Common myeloid progenitor, CD34-positive (primary cell): Measurements from ENCODE around the gene ADAMTS7. TPM values are rescaled to one million over a fixed set of nuclear protein-coding genes. Genes with fewer than 3 reads are reported as not detected.

ENCODE experiments used
- CTCF ChIA-PET: fragments of 350-600 bp; sonication (Branson Sonifier 250); formaldehyde crosslinking; loops from one replicate; lab custom pipeline; 2021; ENCODE audit warnings: antibody characterized with exemption; lab: Charles Lee
- POLR2A ChIA-PET: fragments of 350-600 bp; sonication (Branson Sonifier 250); formaldehyde crosslinking; loops from one replicate; lab custom pipeline; 2021; ENCODE audit warnings: antibody characterized with exemption; lab: Charles Lee
- DNase-seq, 3 donors: peaks; one replicate each; pipeline versions ENCODE4 v3.0.0 to v3.0.0-alpha.2; 2013
- H3K27ac ChIP-seq, 2 experiments: 1 replicate in 1 of 2; 2 replicates in 1 of 2; pipeline ENCODE4 v1.7.0; 2013; ENCODE audit warnings: inconsistent platforms in 2 of 2, low read length in 2 of 2, mild to moderate bottlenecking in 2 of 2, low read depth in 1 of 2, moderate library complexity in 1 of 2; ENCODE audit not compliant: severe bottlenecking in 2 of 2, insufficient read depth in 1 of 2, poor library complexity in 1 of 2
- H3K27me3 ChIP-seq, 5 experiments: replicated peaks in 2 of 5; 1 replicate in 3 of 5; 2 replicates in 2 of 5; pipeline versions ENCODE4 v1.6.1 to v1.7.0; 2013; ENCODE audit warnings: low read length in 4 of 5, mild to moderate bottlenecking in 2 of 5, moderate library complexity in 2 of 5, inconsistent platforms in 1 of 5; ENCODE audit not compliant: insufficient read depth in 5 of 5, control insufficient read depth in 4 of 5
- H3K36me3 ChIP-seq, 4 experiments: 1 replicate in 2 of 4; 2 replicates in 2 of 4; pipeline versions ENCODE4 v1.6.1 to v1.7.0; 2013; ENCODE audit warnings: low read length in 3 of 4, control low read depth in 1 of 4, mild to moderate bottlenecking in 1 of 4; ENCODE audit not compliant: control insufficient read depth in 4 of 4, insufficient read depth in 4 of 4
- H3K4me1 ChIP-seq, 4 experiments: 1 replicate in 3 of 4; 2 replicates in 1 of 4; pipeline versions ENCODE4 v1.6.1 to v1.7.1; 2013; ENCODE audit warnings: low read length in 3 of 4, mild to moderate bottlenecking in 3 of 4, control low read depth in 1 of 4, inconsistent platforms in 1 of 4, moderate library complexity in 1 of 4; ENCODE audit not compliant: control insufficient read depth in 4 of 4, insufficient read depth in 4 of 4; ENCODE audit errors: control extremely low read depth in 1 of 4
- H3K4me3 ChIP-seq, 7 experiments: 1 replicate in 4 of 7; 2 replicates in 3 of 7; pipeline versions ENCODE4 v1.5.1 to v1.7.0; 2013; ENCODE audit warnings: mild to moderate bottlenecking in 7 of 7, low read length in 6 of 7, moderate library complexity in 6 of 7, inconsistent platforms in 2 of 7, low read depth in 2 of 7, control low read depth in 1 of 7; ENCODE audit not compliant: insufficient read depth in 4 of 7, control insufficient read depth in 1 of 7; ENCODE audit errors: extremely low read depth in 1 of 7
- H3K9me3 ChIP-seq, 5 experiments: 1 replicate in 4 of 5; 2 replicates in 1 of 5; pipeline versions ENCODE4 v1.6.1 to v1.7.1; 2013; ENCODE audit warnings: low read length in 4 of 5, mild to moderate bottlenecking in 2 of 5, inconsistent platforms in 1 of 5, low read depth in 1 of 5, moderate library complexity in 1 of 5; ENCODE audit not compliant: control insufficient read depth in 4 of 5, insufficient read depth in 2 of 5; ENCODE audit errors: control extremely low read depth in 1 of 5
- WGBS: methylation state at CpG from one replicate; pipeline ENCODE4 v1.1.5; 2013; ENCODE audit not compliant: insufficient coverage; 5-methylcytosine and 5-hydroxymethylcytosine counted together
- polyA plus RNA-seq: library from polyadenylated mRNA; unstranded; fragments of 120-200 nt; gene quantifications from one replicate; pipeline ENCODE4 v1.2.1, GENCODE V29; 2013

ADAMTS7 gene, protein sequence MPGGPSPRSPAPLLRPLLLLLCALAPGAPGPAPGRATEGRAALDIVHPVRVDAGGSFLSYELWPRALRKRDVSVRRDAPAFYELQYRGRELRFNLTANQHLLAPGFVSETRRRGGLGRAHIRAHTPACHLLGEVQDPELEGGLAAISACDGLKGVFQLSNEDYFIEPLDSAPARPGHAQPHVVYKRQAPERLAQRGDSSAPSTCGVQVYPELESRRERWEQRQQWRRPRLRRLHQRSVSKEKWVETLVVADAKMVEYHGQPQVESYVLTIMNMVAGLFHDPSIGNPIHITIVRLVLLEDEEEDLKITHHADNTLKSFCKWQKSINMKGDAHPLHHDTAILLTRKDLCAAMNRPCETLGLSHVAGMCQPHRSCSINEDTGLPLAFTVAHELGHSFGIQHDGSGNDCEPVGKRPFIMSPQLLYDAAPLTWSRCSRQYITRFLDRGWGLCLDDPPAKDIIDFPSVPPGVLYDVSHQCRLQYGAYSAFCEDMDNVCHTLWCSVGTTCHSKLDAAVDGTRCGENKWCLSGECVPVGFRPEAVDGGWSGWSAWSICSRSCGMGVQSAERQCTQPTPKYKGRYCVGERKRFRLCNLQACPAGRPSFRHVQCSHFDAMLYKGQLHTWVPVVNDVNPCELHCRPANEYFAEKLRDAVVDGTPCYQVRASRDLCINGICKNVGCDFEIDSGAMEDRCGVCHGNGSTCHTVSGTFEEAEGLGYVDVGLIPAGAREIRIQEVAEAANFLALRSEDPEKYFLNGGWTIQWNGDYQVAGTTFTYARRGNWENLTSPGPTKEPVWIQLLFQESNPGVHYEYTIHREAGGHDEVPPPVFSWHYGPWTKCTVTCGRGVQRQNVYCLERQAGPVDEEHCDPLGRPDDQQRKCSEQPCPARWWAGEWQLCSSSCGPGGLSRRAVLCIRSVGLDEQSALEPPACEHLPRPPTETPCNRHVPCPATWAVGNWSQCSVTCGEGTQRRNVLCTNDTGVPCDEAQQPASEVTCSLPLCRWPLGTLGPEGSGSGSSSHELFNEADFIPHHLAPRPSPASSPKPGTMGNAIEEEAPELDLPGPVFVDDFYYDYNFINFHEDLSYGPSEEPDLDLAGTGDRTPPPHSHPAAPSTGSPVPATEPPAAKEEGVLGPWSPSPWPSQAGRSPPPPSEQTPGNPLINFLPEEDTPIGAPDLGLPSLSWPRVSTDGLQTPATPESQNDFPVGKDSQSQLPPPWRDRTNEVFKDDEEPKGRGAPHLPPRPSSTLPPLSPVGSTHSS (N-terminal part only)
- polyA plus RNA-seq, result 0.16 TPM

DNA sequence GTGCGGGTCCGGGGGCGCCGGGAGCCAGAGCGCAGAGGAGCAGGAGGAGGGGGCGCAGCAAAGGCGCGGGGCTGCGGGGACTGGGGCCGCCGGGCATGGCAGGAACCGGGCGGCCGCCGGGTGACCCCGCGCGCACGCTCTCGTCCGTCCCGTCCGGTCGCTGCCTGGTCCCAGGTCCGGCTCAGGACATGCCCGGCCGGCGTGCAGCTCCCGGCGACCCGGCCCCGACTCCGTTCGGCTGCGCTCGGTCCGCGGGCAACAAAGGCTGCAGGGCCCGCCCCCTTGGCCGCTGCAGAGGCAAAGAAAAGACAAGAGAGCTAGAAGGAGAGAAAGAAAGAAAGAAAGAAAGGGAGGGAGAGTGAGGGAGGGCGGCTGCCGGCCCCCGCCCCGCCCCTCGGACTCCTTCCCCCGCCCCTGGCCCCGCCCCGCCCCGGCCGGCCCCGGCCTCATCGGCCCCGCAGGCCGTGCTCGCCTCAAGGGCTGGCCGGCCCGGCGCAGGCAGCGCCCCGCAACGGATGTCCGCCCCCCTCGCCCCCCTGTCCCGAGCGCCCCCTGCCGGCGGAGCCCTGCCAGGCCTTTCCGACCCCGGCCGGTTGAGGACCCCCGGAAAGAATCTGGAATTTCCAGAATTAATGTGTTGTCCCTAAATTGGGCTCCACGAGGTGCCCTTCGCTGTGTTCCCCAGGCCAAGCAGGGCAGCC, at the start of gene ADAMTS7:
Gene ADAMTS7 (minus strand): TSS at position 341 of the 701 bp plus-strand sequence. CDS start 244 bp downstream, at position 97.
- CTCF ChIA-PET, result interaction anchor here (1.0 to 1.1 kb wide), 5 partner anchors 11 to 173 kb away, joined by 3 to 5 read pairs (median 4); no protein-coding TSS in a partner anchor
- H3K27ac ChIP-seq, result no peak within 1 kb of the TSS

GRCh38 chr15:78859971-78860719, 48.9 kb upstream of the ADAMTS7 start:
- Histone ChIP-seq H3K4me3 (peak overlapping the region; percentile 29 to 90 (median 75)), H3K9me3 (no peaks in the 10 kb centered on the region), H3K27ac (no peak overlapping the region), H3K36me3 (no peaks in the 10 kb centered on the region), H3K27me3 (no peaks in the 10 kb centered on the region), H3K4me1 (peaks cover 0 to 5% (median under 1%) of the 10 kb centered on the region in 4 experiments)
- ChIA-PET POLR2A (interaction anchor here (0.6 to 1.5 kb wide), 2 partner anchors 13 to 28 kb away, joined by 3 to 11 read pairs; partner anchors contain the start of gene MORF4L1), CTCF (interaction anchor here (0.7 to 1.8 kb wide), 2 partner anchors 12 to 1281 kb away, joined by 3 to 5 read pairs; no protein-coding TSS in a partner anchor)
- 3% methylated on average over 20 of the region's 28 CpGs for WGBS
- peak; percentile 83 to 93 (median 91) for DNase-seq

More for the DNA sequence above, at the start of gene ADAMTS7:
- POLR2A ChIA-PET, result no interaction called here
- Histone ChIP-seq H3K4me3 (peak within 1 kb of the TSS; percentile 28 to 76 (median 70)), H3K9me3 (peaks cover 0 to 9% (median 7%) of the 10 kb centered on the region in 5 experiments), H3K27me3 (peaks cover 7 to 48% (median 19%) of the 10 kb centered on the region in 5 experiments), H3K4me1 (peaks cover 0 to 20% (median 18%) of the 10 kb centered on the region in 4 experiments), H3K36me3 (no peaks in the 10 kb centered on the region)
- under 1% methylated on average over 36 of the region's 73 CpGs for WGBS
- peak; percentile 26 to 53 (median 43) for DNase-seq

- Histone ChIP-seq H3K36me3 (no peaks in the 10 kb centered on the region), H3K4me3 (no peak overlapping the region), H3K9me3 (no peaks in the 10 kb centered on the region), H3K4me1 (peaks cover 0 to 5% (median under 1%) of the 10 kb centered on the region in 4 experiments), H3K27ac (no peak overlapping the region), H3K27me3 (no peaks in the 10 kb centered on the region)
- POLR2A ChIA-PET, result no interaction called here
- no peak for DNase-seq
- WGBS, result 100% methylated on average over 1 of the region's 4 CpGs
- CTCF ChIA-PET, result no interaction called here
Measured at GRCh38 chr15:78855746-78856145, 44.5 kb upstream of the ADAMTS7 start.

GRCh38 chr15:78854833-78855372, 43.6 kb upstream of the ADAMTS7 start:
- H3K36me3 ChIP-seq, result no peaks in the 10 kb centered on the region
- H3K4me3 ChIP-seq, result no peak overlapping the region
- no CpG with 5 or more reads among the region's 2 CpGs for WGBS
- no peak overlapping the region for H3K27ac ChIP-seq
- POLR2A ChIA-PET, result no interaction called here
- DNase-seq, result no peak
- CTCF ChIA-PET, result interaction anchor here (1.2 kb wide), 1 partner anchor 20 kb away, joined by 5 read pairs; no protein-coding TSS in a partner anchor
- no peaks in the 10 kb centered on the region for H3K27me3 ChIP-seq
- H3K9me3 ChIP-seq, result no peaks in the 10 kb centered on the region
- H3K4me1 ChIP-seq, result peaks cover 0 to 4% (median under 1%) of the 10 kb centered on the region in 4 experiments

DNA sequence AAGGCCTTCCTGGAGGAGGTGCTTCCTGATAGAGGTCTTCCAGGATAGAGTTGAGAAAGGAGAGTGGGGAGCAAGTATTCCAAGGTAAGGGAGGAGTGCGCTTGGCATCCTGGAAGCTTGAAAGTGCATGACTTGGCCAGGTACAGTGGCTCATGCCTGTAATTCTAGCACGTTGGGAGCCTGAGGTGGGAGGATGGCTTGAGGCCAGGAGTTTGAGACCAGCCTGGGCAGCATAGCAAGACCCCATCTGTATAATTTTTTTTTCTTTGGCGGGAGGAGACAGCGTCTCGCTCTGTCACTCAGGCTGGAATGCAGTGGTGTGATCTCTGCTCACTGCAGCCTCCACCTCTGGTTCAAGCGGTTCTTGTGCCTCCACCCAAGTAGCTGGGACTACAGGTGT, 42.2 kb upstream of the ADAMTS7 start:
- DNase-seq, result no peak
- H3K4me1 ChIP-seq, result no peaks in the 10 kb centered on the region
- no peak overlapping the region for H3K4me3 ChIP-seq
- no peak overlapping the region for H3K27ac ChIP-seq
- no peaks in the 10 kb centered on the region for H3K36me3 ChIP-seq
- CTCF ChIA-PET, result interaction anchor here (1.1 kb wide), 1 partner anchor 234 kb away, joined by 3 read pairs; no protein-coding TSS in a partner anchor
- H3K27me3 ChIP-seq, result no peaks in the 10 kb centered on the region
- POLR2A ChIA-PET, result no interaction called here
- 96% methylated on average over 5 of the region's 6 CpGs for WGBS
- no peaks in the 10 kb centered on the region for H3K9me3 ChIP-seq
